Jurkat, Clone E6-1 (cell line): ENCODE results near the gene LILRA5.
"Not testable (repeated sequence)": the region's sequence is repeated elsewhere in the genome, so short reads cannot be mapped to it uniquely, and the experiment has no call there.

Experiments
- DNase-seq: peaks from one replicate; pipeline ENCODE4 v3.0.0-alpha.2; 2011; ENCODE audit warnings: low read depth, low spot score
- H3K4me3 ChIP-seq: 2 replicates; pipeline ENCODE4 v1.5.1; 2011; ENCODE audit warnings: mild to moderate bottlenecking, low read length, control low read depth, moderate library complexity

Gene LILRA5

DNA sequence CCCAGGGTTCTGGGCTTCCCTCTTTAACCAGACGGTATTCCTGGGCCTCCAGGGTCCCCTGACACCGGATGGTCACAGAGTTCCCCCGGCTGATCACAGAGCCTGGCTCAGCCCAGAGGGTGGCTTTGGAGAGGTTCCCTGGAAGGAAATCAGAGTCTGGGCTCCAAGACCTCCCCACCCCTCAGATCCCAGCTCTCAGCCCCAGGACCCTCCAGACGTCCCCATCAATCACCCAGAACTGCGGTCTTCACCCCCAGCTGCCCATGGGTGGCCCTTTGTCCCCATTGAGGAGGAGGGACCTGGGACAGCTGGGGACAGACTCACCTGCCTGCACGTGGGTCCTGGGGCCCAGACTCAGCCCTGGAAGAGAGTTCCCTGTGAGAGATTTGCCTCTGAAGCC, 955 bp downstream of the LILRA5 start:
- no peak for DNase-seq
- no peak overlapping the region for H3K4me3 ChIP-seq

GRCh38 chr19:54311486-54311885, 1.5 kb downstream of the LILRA5 start:
- no peak overlapping the region for H3K4me3 ChIP-seq

DNA sequence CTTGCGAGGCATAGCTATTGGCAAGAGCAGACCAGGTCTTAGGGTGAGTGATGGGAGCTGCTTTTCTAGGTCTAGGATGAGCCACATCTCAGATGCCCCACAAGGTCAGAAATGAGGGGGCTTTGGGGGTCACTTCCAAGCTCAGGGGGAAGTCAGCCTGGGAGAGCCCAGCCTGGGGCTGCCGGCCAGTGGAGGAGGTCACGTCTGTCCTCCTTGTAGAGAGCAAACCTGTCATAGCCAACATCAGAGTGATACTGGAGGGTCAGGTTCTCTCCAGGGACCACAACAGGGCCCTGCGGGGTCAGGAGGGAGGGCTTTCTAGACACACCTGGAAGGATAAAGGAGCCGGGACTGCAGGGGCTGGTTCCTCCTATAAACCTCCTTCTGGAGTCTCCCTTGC, 2.4 kb downstream of the LILRA5 start:
- no peak for DNase-seq

More at GRCh38 chr19:54311486-54311885, 1.5 kb downstream of the LILRA5 start:
- DNase-seq: no peak

DNA sequence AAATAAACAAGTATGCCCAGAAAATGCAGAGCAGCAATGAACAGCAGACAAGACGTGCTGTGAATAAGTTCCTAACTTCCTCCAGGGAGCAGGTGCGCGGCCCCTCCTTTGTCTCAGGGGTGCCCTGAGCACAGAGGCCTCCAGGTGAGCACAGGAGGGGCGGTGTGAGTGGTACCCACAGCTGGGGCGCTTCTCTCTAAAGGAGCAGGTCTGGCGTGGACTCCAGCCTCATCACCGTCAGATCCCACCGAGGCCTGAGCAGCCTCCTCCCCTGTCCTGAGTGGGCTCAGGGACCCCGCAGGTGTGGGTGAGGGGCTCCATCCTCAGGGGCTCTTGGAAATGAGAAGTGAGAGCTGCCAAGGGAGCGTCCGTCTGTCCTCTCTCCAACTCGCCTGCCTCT, 3.2 kb downstream of the LILRA5 start:
- no peak for DNase-seq
- no peak overlapping the region for H3K4me3 ChIP-seq

More for the DNA sequence above, 2.4 kb downstream of the LILRA5 start:
- no peak overlapping the region for H3K4me3 ChIP-seq

- no peak for DNase-seq
Observed at GRCh38 chr19:54307389-54308020, 5.5 kb downstream of the LILRA5 start.

GRCh38 chr19:54305141-54305540, 7.8 kb downstream of the LILRA5 start:
- no peak for DNase-seq
- no peak overlapping the region for H3K4me3 ChIP-seq

More at GRCh38 chr19:54307389-54308020, 5.5 kb downstream of the LILRA5 start:
- H3K4me3 ChIP-seq: no peak overlapping the region

- no peak overlapping the region for H3K4me3 ChIP-seq
- no peak for DNase-seq
Observed at GRCh38 chr19:54302257-54302656, 10.7 kb downstream of the LILRA5 start.

- no peak overlapping the region for H3K4me3 ChIP-seq
- DNase-seq: no peak
Observed at GRCh38 chr19:54299515-54299914, 13.5 kb downstream of the LILRA5 start.

GRCh38 chr19:54299126-54299498, 13.9 kb downstream of the LILRA5 start:
- H3K4me3 ChIP-seq: no peak overlapping the region
- DNase-seq: no peak

GRCh38 chr19:54298357-54299125, 14.4 kb downstream of the LILRA5 start:
- H3K4me3 ChIP-seq: no peak overlapping the region
- no peak for DNase-seq

DNA sequence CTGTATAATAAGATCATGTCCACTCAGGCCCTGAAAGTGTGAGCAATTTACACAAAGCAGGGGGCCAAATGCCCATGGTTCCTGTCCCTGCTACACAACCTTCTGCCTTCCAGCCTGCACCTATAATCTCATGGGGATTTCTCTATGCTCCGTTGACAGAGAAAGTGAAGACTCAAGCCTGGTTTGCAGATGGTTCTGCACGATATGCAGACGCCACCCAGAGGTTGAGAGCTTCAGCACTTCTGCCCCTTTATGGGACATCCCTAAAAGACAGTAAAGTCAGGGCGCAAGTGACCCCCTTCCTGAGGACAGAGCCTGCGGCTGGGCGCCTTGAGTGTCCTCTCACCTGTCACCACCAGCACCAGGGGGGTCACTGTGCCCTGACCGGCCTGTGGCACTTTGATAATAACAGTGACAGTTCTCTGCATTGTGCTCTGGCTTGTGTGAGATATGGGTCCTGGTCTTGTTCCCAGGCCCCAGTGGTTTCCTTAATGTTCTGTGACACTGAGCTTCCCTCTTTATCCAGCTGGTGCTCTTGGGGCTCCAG, 15.1 kb downstream of the LILRA5 start:
- no peak overlapping the region for H3K4me3 ChIP-seq
- DNase-seq: no peak

GRCh38 chr19:54294539-54294938, 18.4 kb downstream of the LILRA5 start:
- no peak overlapping the region for H3K4me3 ChIP-seq
- no peak for DNase-seq

- not testable (repeated sequence) for DNase-seq, H3K4me3 ChIP-seq
Observed at GRCh38 chr19:54289160-54289559, 23.8 kb downstream of the LILRA5 start.

DNA sequence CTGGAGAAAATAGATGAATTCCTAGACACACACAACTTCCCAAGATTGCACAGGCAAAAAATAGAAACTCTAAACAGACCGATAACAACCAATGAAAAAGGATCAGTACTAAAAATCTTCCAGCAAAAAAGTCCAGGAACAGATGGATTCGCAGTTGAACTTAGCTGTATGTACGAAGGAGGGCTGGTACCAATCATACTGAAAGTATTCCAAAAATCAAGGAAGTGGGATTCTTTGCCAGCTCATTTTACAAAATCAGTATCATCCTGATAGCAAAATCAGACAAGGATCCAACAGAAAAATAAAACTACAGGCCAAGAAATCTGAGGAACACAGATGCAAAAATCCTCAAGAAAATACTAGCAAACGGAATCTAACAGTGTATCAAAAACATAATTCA, 25.5 kb downstream of the LILRA5 start:
- no peak overlapping the region for H3K4me3 ChIP-seq
- DNase-seq: no peak

DNA sequence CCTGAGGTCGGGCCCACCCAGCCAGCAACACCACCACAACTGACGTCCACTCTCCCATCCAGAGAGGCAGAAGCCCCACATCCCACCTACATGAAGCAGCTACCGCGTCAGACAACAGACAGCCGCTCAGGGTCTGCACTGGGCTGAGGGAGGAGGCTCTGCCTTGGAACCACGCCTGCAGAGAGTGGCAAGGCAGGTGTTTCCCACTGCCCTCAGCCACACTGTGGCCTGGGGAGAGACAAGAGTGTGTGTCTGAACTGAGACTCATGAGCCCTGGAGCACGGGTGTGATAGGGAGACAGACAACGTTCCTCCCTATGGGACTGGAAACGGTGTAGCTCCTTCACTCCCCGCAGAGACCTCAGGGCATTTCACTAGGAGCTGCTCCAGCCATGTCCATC, 26.7 kb downstream of the LILRA5 start:
- not testable (repeated sequence) for DNase-seq, H3K4me3 ChIP-seq

DNA sequence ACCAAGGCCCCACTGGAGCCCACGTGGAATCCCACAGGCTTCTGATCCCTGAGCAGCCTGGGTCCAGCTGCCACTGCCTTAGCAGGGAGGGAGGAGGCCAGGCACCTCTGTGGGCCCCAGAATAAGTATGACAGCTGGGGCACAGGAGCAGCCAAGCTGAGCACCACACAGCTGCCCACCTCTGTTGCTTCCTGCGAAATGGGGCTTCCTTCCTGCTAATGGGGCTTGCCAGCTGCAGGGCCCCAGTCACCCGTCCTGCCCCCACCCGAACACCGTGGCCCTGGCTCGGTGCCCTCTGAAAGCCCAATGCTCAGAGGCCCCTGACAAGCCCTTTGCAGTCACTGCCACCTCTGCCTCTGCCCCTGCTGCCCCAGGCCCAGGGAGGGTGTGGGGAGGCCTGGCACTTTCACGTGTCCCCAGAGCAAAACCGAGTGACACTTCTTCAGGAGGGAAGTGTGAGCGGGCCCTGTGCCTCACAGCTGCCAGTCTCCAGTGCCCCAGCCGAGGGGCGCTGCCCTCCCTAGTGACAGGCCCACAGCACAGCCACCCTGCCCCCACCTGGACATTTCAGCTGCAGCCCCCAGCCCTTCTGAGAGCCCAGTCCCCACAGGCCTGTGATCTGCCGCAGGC, 27.4 kb downstream of the LILRA5 start:
- not testable (repeated sequence) for H3K4me3 ChIP-seq, DNase-seq

GRCh38 chr19:54282686-54283470, 30.1 kb downstream of the LILRA5 start:
- no peak overlapping the region for H3K4me3 ChIP-seq
- DNase-seq: no peak

GRCh38 chr19:54281729-54282075, 31.3 kb downstream of the LILRA5 start:
- not testable (repeated sequence) for H3K4me3 ChIP-seq, DNase-seq

- H3K4me3 ChIP-seq: no peak within 1 kb of the TSS
- no peak for DNase-seq
Observed at GRCh38 chr19:54281007-54281728, 31.8 kb downstream of the LILRA5 start, which contains the start of gene LILRB2. Gene LILRB2 (minus strand): TSS chr19:54281110. CDS start chr19:54280496, 614 bp downstream.
